HepG2 (cell line): Measurements from ENCODE around the gene THBS1. TPM values are rescaled to one million over a fixed set of nuclear protein-coding genes. Genes with fewer than 3 reads are reported as not detected.

ENCODE experiments used
- ATAC-seq: fragments of 200-7000 bp; cut with Tn5 transposase; 3 replicates; pipeline ENCODE4 v1.9.1; 2020; ENCODE audit warnings: mild to moderate bottlenecking, moderate library complexity
- BruUV-seq: library from RNA; stranded (reverse); fragments of 400-500 nt; replicated peaks from 2 replicates; lab custom pipeline; 2021; lab: Mats Ljungman, UMichigan
- CTCF ChIA-PET: fragments of 300-600 bp; formaldehyde crosslinking; extraction: SDS; loops from one replicate; lab custom pipeline; 2021; ENCODE audit warnings: low total read pairs, inconsistent platforms, low intra/inter-chr PET ratio; lab: Yijun Ruan, JAX
- POLR2A ChIA-PET: fragments of 350-600 bp; sonication (Branson Sonifier 250); formaldehyde crosslinking; loops from one replicate; lab custom pipeline; 2020; ENCODE audit warnings: antibody characterized with exemption, inconsistent platforms; lab: Yijun Ruan, JAX
- DNase-seq: peaks from one replicate; pipeline ENCODE4 v3.0.0-alpha.2; 2015; ENCODE audit warnings: low spot score
- FAIRE-seq: peaks from 3 replicates; lab custom pipeline; 2011; peaks lifted over from hg19 to GRCh38; lab: Jason Lieb, UNC
- H2AFZ ChIP-seq: one replicate; pipeline ENCODE4 v1.6.1; 2011; ENCODE audit warnings: low read length, inconsistent platforms
- H3K27ac ChIP-seq: fragments of 300-600 bp; 3 replicates; pipeline ENCODE4 v1.8.0; 2011; ENCODE audit warnings: mixed run types, mild to moderate bottlenecking, mixed read lengths, low read length, inconsistent platforms; ENCODE audit not compliant: insufficient read depth; ENCODE audit errors: extremely low read length
- H3K27me3 ChIP-seq, 2 experiments: fragments of 200-600 bp in 1 of 2; 2 replicates in 1 of 2; 3 replicates in 1 of 2; pipeline versions ENCODE4 v1.6.0 to v1.8.0; 2011; ENCODE audit warnings: low read length in 2 of 2, mild to moderate bottlenecking in 2 of 2, moderate library complexity in 2 of 2, inconsistent platforms in 1 of 2; ENCODE audit not compliant: insufficient read depth in 2 of 2, control insufficient read depth in 1 of 2
- H3K36me3 ChIP-seq, 2 experiments: fragments of 200-600 bp in 1 of 2; replicated peaks in 1 of 2; 2 replicates in 1 of 2; 3 replicates in 1 of 2; pipeline versions ENCODE4 v1.5.1 to v1.8.0; 2011; ENCODE audit warnings: low read length in 2 of 2, inconsistent platforms in 1 of 2; ENCODE audit not compliant: insufficient read depth in 2 of 2, control insufficient read depth in 1 of 2
- H3K4me1 ChIP-seq: 2 replicates; pipeline ENCODE4 v1.5.1; 2012; ENCODE audit warnings: low read length, inconsistent platforms; ENCODE audit not compliant: insufficient read depth
- H3K4me2 ChIP-seq: 2 replicates; pipeline ENCODE4 v1.6.0; 2011; ENCODE audit warnings: low read depth, low read length, inconsistent platforms
- H3K4me3 ChIP-seq, 3 experiments: fragments of 200-600 bp in 1 of 3; sonication (generic), shearing (Covaris generic) in 1 of 3; replicated peaks in 1 of 3; 2 replicates each; pipeline ENCODE4 v1.5.1; 2011 to 2016; ENCODE audit warnings: low read length in 3 of 3, inconsistent platforms in 2 of 3, low read depth in 2 of 3, mild to moderate bottlenecking in 2 of 3, control low read depth in 1 of 3, mixed read lengths in 1 of 3; ENCODE audit not compliant: insufficient read depth in 1 of 3
- H3K79me2 ChIP-seq: one replicate; pipeline ENCODE4 v1.6.1; 2011; ENCODE audit warnings: low read length, inconsistent platforms; ENCODE audit not compliant: insufficient read depth
- H3K9ac ChIP-seq: 2 replicates; pipeline ENCODE4 v1.6.0; 2011; ENCODE audit warnings: mild to moderate bottlenecking, low read depth, low read length, inconsistent platforms; ENCODE audit not compliant: insufficient read depth
- H3K9me3 ChIP-seq: 2 replicates; pipeline ENCODE4 v1.5.1; 2012; ENCODE audit warnings: mild to moderate bottlenecking, low read length
- H4K20me1 ChIP-seq: 2 replicates; pipeline ENCODE4 v1.6.0; 2011; ENCODE audit warnings: inconsistent platforms, mild to moderate bottlenecking, low read length, moderate library complexity; ENCODE audit not compliant: insufficient read depth
- EED ChIP-seq: sonication (generic); formaldehyde crosslinking; IDR thresholded peaks from 2 replicates; pipeline ENCODE4 v1.5.0; 2020; ENCODE audit warnings: mild to moderate bottlenecking, missing genetic modification reagents
- MED1 ChIP-seq: sonication (generic); formaldehyde crosslinking; IDR thresholded peaks from 2 replicates; pipeline ENCODE4 v1.4.0; 2020; ENCODE audit warnings: missing genetic modification reagents
- NFKB2 ChIP-seq: sonication (generic); formaldehyde crosslinking; IDR thresholded peaks from 2 replicates; pipeline ENCODE4 v1.4.0; 2020; ENCODE audit warnings: missing genetic modification reagents, borderline replicate concordance
- SNAPC2 ChIP-seq: sonication (generic); formaldehyde crosslinking; IDR thresholded peaks from 2 replicates; pipeline ENCODE4 v1.8.1; 2022; ENCODE audit warnings: mild to moderate bottlenecking, missing genetic modification reagents
- STAG1 ChIP-seq: sonication (generic); formaldehyde crosslinking; IDR thresholded peaks from 2 replicates; pipeline ENCODE4 v1.4.0; 2020; ENCODE audit warnings: missing genetic modification reagents
- YY1 ChIP-seq: IDR thresholded peaks from 2 replicates; pipeline ENCODE4 v1.6.1; 2011; ENCODE audit warnings: low read length, low read depth, moderate library complexity, mild to moderate bottlenecking; ENCODE audit not compliant: insufficient read depth, insufficient replicate concordance
- ZNF768 ChIP-seq: sonication (generic); formaldehyde crosslinking; IDR thresholded peaks from 2 replicates; pipeline ENCODE4 v1.4.0; 2020; ENCODE audit warnings: missing genetic modification reagents
- ZNF781 ChIP-seq: sonication (generic); formaldehyde crosslinking; IDR thresholded peaks from 2 replicates; pipeline ENCODE4 v1.5.1; 2020; ENCODE audit warnings: borderline replicate concordance, mild to moderate bottlenecking, missing genetic modification reagents; ENCODE audit errors: not compliant biosample characterization
- WGBS: methylation state at CpG from one replicate; pipeline ENCODE4 v1.1.6; 2017; ENCODE audit warnings: low lambda C conversion rate; 5-methylcytosine and 5-hydroxymethylcytosine counted together
- in situ Hi-C: cut with HindIII; loops from 2 replicates; pipeline ENCODE4 v1.10.0; 2017; ENCODE audit warnings: low pct_unique_long_range_greater_than_20kb; ENCODE audit not compliant: extremely low pct_ligation_motif_present
- intact Hi-C: fragments of 100-400 bp; cut with micrococcal nuclease; formaldehyde crosslinking; loops from one replicate; pipeline ENCODE4 v1.10.0; 2022; ENCODE audit not compliant: unreplicated experiment
- polyA plus RNA-seq, 8 experiments: library from polyadenylated mRNA; depleted of rRNA in 3 of 8; stranded (reverse) in 7 of 8; unstranded in 1 of 8; fragments of >200 nt; fragmentation: Illumina TruSeq in 4 of 8; extraction: Trizol in 4 of 8; gene quantifications; 2 replicates each; pipeline versions ENCODE4 v1.2.1 to v1.2.3, GENCODE V29; 2011 to 2016; ENCODE audit warnings: low read depth in 4 of 8, missing spikeins in 1 of 8, mixed read lengths in 1 of 8; ENCODE audit not compliant: insufficient read depth in 1 of 8
- total RNA-seq, 5 experiments: library from RNA; depleted of rRNA; stranded (reverse); fragments of >200 nt; fragmentation: Illumina TruSeq; extraction: Trizol; gene quantifications; 2 replicates each; pipeline ENCODE4 v1.2.3, GENCODE V29; 2016; ENCODE audit warnings: low read depth in 1 of 5
- TF ChIP-seq, protein P1 (sequence below): IDR thresholded peaks from 2 replicates; pipeline ENCODE4 v1.6.1; 2012; ENCODE audit warnings: low read depth, low read length, improper control_type of control experiment
- TF ChIP-seq, protein P2 (sequence below): sonication (generic); formaldehyde crosslinking; IDR thresholded peaks from 2 replicates; pipeline ENCODE4 v1.4.0; 2020; ENCODE audit warnings: low read depth, missing genetic modification reagents
- TF ChIP-seq, protein P3 (sequence below): sonication (generic); formaldehyde crosslinking; IDR thresholded peaks from 2 replicates; pipeline ENCODE4 v1.5.0; 2020; ENCODE audit warnings: mild to moderate bottlenecking, missing genetic modification reagents, borderline replicate concordance

Gene THBS1
- total and polyA plus RNA-seq, 2 of the 13 experiments (the other 11 are each of a cell fraction or from before 2014, with no cell fraction given), result 54.7 to 67.1 TPM

DNA sequence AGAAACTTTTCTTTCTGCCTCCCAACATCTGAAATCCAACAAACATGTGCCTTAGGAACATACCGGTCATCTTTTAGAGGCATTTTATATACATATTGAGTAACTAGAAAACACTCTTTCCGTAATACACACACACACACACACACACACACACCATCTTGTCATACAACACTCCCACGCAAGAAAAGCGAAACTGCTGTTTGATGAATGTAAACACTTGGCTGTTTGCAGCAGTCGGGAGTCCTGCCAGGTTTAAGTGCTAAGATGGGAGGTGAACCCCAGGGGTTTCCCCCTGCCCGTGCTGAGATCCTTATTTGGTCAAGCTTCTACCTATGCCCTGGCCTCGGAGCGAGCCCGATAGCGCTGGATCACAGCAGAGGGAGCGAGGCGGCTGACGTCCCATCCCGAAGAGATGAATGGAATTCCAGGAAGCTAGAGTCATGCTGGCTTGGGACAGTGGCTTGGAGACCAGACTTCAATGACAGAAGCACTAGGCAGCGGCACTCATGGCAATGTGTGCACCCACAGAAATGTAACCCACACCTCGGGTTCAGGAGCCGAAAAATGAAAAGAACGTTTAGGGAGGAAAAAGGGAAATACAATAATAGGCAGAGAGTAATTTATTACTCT lies 1.3 kb upstream of the THBS1 start (continued):
- TF ChIP-seq, protein P1, sequence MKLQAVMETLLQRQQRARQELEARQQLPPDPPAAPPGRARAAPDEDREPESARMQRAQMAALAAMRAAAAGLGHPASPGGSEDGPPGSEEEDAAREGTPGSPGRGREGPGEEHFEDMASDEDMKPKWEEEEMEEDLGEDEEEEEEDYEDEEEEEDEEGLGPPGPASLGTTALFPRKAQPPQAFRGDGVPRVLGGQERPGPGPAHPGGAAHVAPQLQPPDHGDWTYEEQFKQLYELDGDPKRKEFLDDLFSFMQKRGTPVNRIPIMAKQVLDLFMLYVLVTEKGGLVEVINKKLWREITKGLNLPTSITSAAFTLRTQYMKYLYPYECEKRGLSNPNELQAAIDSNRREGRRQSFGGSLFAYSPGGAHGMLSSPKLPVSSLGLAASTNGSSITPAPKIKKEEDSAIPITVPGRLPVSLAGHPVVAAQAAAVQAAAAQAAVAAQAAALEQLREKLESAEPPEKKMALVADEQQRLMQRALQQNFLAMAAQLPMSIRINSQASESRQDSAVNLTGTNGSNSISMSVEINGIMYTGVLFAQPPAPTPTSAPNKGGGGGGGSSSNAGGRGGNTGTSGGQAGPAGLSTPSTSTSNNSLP, result 0 out of 2 replicates have a peak, but pooled peaks have one; percentile 18
- TF ChIP-seq ZNF781 (CRISPR knock-in tag), result no peak
- TF ChIP-seq SNAPC2 (CRISPR knock-in tag), result no peak
- no peak for TF ChIP-seq YY1
- no peak for TF ChIP-seq EED (CRISPR knock-in tag)
- TF ChIP-seq MED1 (CRISPR knock-in tag), result peak; percentile 55; the same call in 1 of the 2 replicates
- TF ChIP-seq, all 625 proteins: peak for 42

DNA sequence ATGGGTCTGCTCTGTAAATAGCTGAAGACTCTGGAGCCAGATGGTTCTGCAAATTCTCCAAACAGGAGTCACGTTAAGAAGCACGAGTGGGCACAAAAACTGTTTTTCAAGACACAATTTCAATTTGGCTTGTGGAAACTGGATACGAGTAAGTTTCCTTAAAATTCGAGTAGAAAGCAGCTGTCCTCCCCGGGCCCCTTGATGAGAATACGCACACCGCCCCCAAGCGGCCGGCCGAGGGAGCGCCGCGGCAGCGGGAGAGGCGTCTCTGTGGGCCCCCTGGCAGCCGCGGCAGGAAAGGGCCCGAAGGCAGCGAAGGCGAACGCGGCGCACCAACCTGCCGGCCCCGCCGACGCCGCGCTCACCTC lies 778 bp upstream of the THBS1 start:
- BruUV-seq, result no TSS peak
- Histone ChIP-seq H3K9ac (peak overlapping the region; percentile 78), H3K36me3 (peaks cover 5 to 23% of the 10 kb centered on the region in 2 experiments), H4K20me1 (peaks cover 13% of the 10 kb centered on the region; the same call in 1 of the 2 replicates), H2AFZ (no peak overlapping the region), H3K4me2 (peak overlapping the region; percentile 92), H3K9me3 (no peaks in the 10 kb centered on the region), H3K4me1 (peaks cover 50% of the 10 kb centered on the region), H3K79me2 (peaks cover 22% of the 10 kb centered on the region), H3K27ac (peak overlapping the region; percentile 65), H3K27me3 (peaks cover 0 to 4% of the 10 kb centered on the region in 2 experiments; a peak in 1 of 5 replicates), H3K4me3 (peak overlapping the region; percentile 64 to 88 (median 67))
- ChIA-PET CTCF (interaction anchor here (0.8 to 3.2 kb wide), 7 partner anchors 267 to 872 kb away, joined by 3 to 26 read pairs (median 8); no protein-coding TSS in a partner anchor), POLR2A (interaction anchor here (0.8 to 3.7 kb wide), 17 partner anchors 114 to 707 kb away, joined by 3 to 50 read pairs (median 5); no protein-coding TSS in a partner anchor)
- FAIRE-seq, result no peak
- in situ Hi-C loops (loop anchor here (5.0 to 10.0 kb wide), 5 partner anchors 145 to 765 kb away; no protein-coding TSS in a partner anchor), intact Hi-C loops (loop anchor here (1.0 to 5.0 kb wide), 4 partner anchors 125 to 408 kb away; no protein-coding TSS in a partner anchor)
- WGBS, result under 1% methylated on average over 10 of the region's 29 CpGs
- ATAC-seq, result peak; percentile 81
- DNase-seq, result peak; percentile 81
- TF ChIP-seq, protein P2, sequence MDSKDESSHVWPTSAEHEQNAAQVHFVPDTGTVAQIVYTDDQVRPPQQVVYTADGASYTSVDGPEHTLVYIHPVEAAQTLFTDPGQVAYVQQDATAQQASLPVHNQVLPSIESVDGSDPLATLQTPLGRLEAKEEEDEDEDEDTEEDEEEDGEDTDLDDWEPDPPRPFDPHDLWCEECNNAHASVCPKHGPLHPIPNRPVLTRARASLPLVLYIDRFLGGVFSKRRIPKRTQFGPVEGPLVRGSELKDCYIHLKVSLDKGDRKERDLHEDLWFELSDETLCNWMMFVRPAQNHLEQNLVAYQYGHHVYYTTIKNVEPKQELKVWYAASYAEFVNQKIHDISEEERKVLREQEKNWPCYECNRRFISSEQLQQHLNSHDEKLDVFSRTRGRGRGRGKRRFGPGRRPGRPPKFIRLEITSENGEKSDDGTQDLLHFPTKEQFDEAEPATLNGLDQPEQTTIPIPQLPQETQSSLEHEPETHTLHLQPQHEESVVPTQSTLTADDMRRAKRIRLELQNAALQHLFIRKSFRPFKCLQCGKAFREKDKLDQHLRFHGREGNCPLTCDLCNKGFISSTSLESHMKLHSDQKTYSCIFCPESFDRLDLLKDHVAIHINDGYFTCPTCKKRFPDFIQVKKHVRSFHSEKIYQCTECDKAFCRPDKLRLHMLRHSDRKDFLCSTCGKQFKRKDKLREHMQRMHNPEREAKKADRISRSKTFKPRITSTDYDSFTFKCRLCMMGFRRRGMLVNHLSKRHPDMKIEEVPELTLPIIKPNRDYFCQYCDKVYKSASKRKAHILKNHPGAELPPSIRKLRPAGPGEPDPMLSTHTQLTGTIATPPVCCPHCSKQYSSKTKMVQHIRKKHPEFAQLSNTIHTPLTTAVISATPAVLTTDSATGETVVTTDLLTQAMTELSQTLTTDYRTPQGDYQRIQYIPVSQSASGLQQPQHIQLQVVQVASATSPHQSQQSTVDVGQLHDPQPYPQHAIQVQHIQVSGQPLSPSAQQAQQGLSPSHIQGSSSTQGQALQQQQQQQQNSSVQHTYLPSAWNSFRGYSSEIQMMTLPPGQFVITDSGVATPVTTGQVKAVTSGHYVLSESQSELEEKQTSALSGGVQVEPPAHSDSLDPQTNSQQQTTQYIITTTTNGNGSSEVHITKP (CRISPR knock-in tag), result no peak
- peak; percentile 87 for TF ChIP-seq STAG1 (CRISPR knock-in tag)
- TF ChIP-seq ZNF768 (CRISPR knock-in tag), result no peak; the same call in 1 of the 2 replicates
- TF ChIP-seq, protein P3, sequence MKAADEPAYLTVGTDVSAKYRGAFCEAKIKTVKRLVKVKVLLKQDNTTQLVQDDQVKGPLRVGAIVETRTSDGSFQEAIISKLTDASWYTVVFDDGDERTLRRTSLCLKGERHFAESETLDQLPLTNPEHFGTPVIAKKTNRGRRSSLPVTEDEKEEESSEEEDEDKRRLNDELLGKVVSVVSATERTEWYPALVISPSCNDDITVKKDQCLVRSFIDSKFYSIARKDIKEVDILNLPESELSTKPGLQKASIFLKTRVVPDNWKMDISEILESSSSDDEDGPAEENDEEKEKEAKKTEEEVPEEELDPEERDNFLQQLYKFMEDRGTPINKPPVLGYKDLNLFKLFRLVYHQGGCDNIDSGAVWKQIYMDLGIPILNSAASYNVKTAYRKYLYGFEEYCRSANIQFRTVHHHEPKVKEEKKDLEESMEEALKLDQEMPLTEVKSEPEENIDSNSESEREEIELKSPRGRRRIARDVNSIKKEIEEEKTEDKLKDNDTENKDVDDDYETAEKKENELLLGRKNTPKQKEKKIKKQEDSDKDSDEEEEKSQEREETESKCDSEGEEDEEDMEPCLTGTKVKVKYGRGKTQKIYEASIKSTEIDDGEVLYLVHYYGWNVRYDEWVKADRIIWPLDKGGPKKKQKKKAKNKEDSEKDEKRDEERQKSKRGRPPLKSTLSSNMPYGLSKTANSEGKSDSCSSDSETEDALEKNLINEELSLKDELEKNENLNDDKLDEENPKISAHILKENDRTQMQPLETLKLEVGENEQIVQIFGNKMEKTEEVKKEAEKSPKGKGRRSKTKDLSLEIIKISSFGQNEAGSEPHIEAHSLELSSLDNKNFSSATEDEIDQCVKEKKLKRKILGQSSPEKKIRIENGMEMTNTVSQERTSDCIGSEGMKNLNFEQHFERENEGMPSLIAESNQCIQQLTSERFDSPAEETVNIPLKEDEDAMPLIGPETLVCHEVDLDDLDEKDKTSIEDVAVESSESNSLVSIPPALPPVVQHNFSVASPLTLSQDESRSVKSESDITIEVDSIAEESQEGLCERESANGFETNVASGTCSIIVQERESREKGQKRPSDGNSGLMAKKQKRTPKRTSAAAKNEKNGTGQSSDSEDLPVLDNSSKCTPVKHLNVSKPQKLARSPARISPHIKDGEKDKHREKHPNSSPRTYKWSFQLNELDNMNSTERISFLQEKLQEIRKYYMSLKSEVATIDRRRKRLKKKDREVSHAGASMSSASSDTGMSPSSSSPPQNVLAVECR (CRISPR knock-in tag), result 0 out of 2 replicates have a peak, but pooled peaks have one; percentile 25
- no peak for TF ChIP-seq NFKB2
